Left ventricle myocardium inferior (tissue), 1 donor: ENCODE measurements around the gene IPO7. TPM values are rescaled to one million over a fixed set of nuclear protein-coding genes. Genes with fewer than 3 reads are reported as not detected.

Experiments
- DNase-seq: peaks from one replicate; pipeline ENCODE4 v3.0.0-alpha.2; 2020
- H3K27ac ChIP-seq: fragments of 200-600 bp; replicated peaks from 2 replicates; pipeline ENCODE4 v1.8.0; 2021
- H3K27me3 ChIP-seq: fragments of 200-600 bp; 2 replicates; pipeline ENCODE4 v1.8.0; 2021; ENCODE audit warnings: low read depth
- H3K36me3 ChIP-seq: fragments of 200-600 bp; 2 replicates; pipeline ENCODE4 v1.8.0; 2021
- H3K4me1 ChIP-seq: fragments of 200-600 bp; 2 replicates; pipeline ENCODE4 v1.8.0; 2021
- H3K4me3 ChIP-seq: fragments of 200-600 bp; 2 replicates; pipeline ENCODE4 v1.8.0; 2021; ENCODE audit warnings: mild to moderate bottlenecking, moderate library complexity
- H3K9me3 ChIP-seq: fragments of 200-600 bp; replicated peaks from 2 replicates; pipeline ENCODE4 v1.8.0; 2021
- intact Hi-C: fragments of 100-400 bp; cut with micrococcal nuclease; formaldehyde crosslinking; loops from one replicate; pipeline ENCODE4 v1.11.0; 2022
- total RNA-seq: library from RNA; stranded (reverse); fragmentation: NEBNext Ultra II Directional; extraction: Animal tissue kit (Norgen Biotek cat#: 25700); gene quantifications from one replicate; pipeline ENCODE4 v1.2.1, GENCODE V29; 2021
- TF ChIP-seq, protein P1 (sequence below): fragments of 200-600 bp; IDR thresholded peaks from 2 replicates; pipeline ENCODE4 v1.8.0; 2021; ENCODE audit warnings: antibody characterized with exemption, mild to moderate bottlenecking, borderline replicate concordance
- donor health status: DM: no; HTN: yes; CAD: no; lungs with severe emphysema.

The IPO7 gene
- total RNA-seq, 1 donor from 2014 or later, result 150 TPM

GRCh38 chr11:9386086-9386485 lies 1.6 kb downstream of the IPO7 start:
- Histone ChIP-seq H3K9me3 (no peaks in the 10 kb centered on the region), H3K4me1 (peaks cover 68% of the 10 kb centered on the region), H3K27ac (peak overlapping the region; percentile 97), H3K36me3 (no peaks in the 10 kb centered on the region), H3K27me3 (no peaks in the 10 kb centered on the region), H3K4me3 (peak overlapping the region; percentile 97)
- intact Hi-C loops, result loop anchor here (10.0 kb wide), 1 partner anchor 71 kb away; the partner anchor contains the start of gene TMEM41B
- DNase-seq, result no peak
- TF ChIP-seq, protein P1, sequence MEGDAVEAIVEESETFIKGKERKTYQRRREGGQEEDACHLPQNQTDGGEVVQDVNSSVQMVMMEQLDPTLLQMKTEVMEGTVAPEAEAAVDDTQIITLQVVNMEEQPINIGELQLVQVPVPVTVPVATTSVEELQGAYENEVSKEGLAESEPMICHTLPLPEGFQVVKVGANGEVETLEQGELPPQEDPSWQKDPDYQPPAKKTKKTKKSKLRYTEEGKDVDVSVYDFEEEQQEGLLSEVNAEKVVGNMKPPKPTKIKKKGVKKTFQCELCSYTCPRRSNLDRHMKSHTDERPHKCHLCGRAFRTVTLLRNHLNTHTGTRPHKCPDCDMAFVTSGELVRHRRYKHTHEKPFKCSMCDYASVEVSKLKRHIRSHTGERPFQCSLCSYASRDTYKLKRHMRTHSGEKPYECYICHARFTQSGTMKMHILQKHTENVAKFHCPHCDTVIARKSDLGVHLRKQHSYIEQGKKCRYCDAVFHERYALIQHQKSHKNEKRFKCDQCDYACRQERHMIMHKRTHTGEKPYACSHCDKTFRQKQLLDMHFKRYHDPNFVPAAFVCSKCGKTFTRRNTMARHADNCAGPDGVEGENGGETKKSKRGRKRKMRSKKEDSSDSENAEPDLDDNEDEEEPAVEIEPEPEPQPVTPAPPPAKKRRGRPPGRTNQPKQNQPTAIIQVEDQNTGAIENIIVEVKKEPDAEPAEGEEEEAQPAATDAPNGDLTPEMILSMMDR, result no peak

DNA sequence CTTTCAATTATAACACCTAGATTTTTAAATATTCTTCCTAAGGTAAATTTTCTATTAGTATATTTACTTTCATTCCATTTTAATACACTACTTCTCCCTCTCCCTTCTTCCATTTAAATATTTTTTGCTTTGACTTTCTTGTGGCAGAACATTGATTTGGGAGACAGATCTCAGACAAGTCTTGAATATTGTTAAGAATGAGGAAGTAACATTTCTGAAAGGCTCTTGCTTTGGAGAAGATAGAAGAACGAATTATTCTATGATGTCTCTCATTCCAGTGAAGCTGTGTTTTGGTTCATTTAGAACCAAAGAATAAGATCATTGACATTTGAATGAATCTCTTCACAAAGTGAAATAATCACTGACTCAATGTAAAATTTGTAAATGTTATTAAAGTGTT lies 2.4 kb downstream of the IPO7 start:
- Histone ChIP-seq H3K27ac (no peak overlapping the region), H3K4me3 (peak overlapping the region; percentile 97), H3K4me1 (peaks cover 69% of the 10 kb centered on the region), H3K9me3 (no peaks in the 10 kb centered on the region), H3K36me3 (peaks cover 6% of the 10 kb centered on the region), H3K27me3 (no peaks in the 10 kb centered on the region)
- DNase-seq, result no peak
- TF ChIP-seq, protein P1, result no peak
- intact Hi-C loops, result loop anchor here (10.0 kb wide), 1 partner anchor 72 kb away; the partner anchor contains the start of gene TMEM41B

- Histone ChIP-seq H3K36me3 (peaks cover 10% of the 10 kb centered on the region), H3K4me3 (no peak overlapping the region), H3K27ac (no peak overlapping the region), H3K27me3 (no peaks in the 10 kb centered on the region), H3K9me3 (no peaks in the 10 kb centered on the region), H3K4me1 (peaks cover 46% of the 10 kb centered on the region)
- TF ChIP-seq, protein P1, result no peak
- intact Hi-C loops, result no loop called here
- DNase-seq, result no peak
Measured at GRCh38 chr11:9396310-9396709, 11.9 kb downstream of the IPO7 start.

DNA sequence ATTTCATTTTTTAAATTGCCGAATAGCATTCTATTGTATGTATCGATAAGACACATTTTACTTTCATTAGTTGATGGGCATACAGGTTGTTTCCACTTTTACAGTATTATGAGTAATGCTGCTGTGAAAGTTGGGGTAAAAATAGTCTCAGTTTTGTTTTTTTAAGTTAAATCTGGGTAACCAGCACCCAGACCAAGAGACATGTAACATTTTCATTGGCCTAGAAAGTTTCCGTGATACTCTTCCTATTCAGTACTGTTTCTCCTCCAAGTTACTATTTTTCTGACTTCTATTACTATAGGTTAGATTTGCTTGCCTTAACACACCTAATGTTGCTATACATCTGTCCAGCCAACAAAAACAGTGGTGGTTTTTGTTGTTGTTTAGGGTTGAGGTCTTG lies 12.3 kb downstream of the IPO7 start:
- H3K27ac ChIP-seq, result no peak overlapping the region
- H3K4me1 ChIP-seq, result peaks cover 42% of the 10 kb centered on the region
- H3K36me3 ChIP-seq, result peaks cover 6% of the 10 kb centered on the region
- TF ChIP-seq, protein P1, result no peak
- H3K27me3 ChIP-seq, result no peaks in the 10 kb centered on the region
- intact Hi-C loops, result no loop called here
- H3K4me3 ChIP-seq, result no peak overlapping the region
- no peak for DNase-seq
- H3K9me3 ChIP-seq, result no peaks in the 10 kb centered on the region

GRCh38 chr11:9397746-9398680 lies 13.6 kb downstream of the IPO7 start:
- intact Hi-C loops, result no loop called here
- DNase-seq, result no peak
- Histone ChIP-seq H3K9me3 (no peaks in the 10 kb centered on the region), H3K27ac (no peak overlapping the region), H3K36me3 (peaks cover 4% of the 10 kb centered on the region), H3K4me1 (peaks cover 36% of the 10 kb centered on the region), H3K4me3 (no peak overlapping the region), H3K27me3 (no peaks in the 10 kb centered on the region)
- TF ChIP-seq, protein P1, result no peak
